Spinal cord (tissue), 4 donors: ENCODE data around the gene HMGB2. TPM values are rescaled to one million over a fixed set of nuclear protein-coding genes. Genes with fewer than 3 reads are reported as not detected.

Experiments
- polyA plus RNA-seq, 2 donors: library from polyadenylated mRNA; unstranded; fragments of 120-200 nt; gene quantifications; one replicate each; pipeline ENCODE4 v1.2.1, GENCODE V29; 2013; ENCODE audit not compliant: insufficient read length in 2 of 2
- total RNA-seq, 2 donors: library from RNA; depleted of rRNA in 1 of 2; stranded (reverse); fragments of 120-200 nt in 1 of 2; fragments of >200 nt in 1 of 2; gene quantifications; one replicate each; pipeline versions ENCODE4 v1.2.3 to v1.2.4, GENCODE V29; 2013 to 2014

Gene HMGB2
- total and polyA plus RNA-seq, 4 donors, result 52.3 to 132 (median 113) TPM

Other genes with a start within 250 kb of the HMGB2 start
- 10 to 100 TPM; 21.6 to 39.3 TPM for gene GALNT7, start 165.5 kb downstream of the HMGB2 start, total RNA-seq
- gene GALNT7, start 165.5 kb downstream of the HMGB2 start, polyA plus RNA-seq, result 10 to 100 TPM; 21.4 to 24.8 TPM
- 10 to 100 TPM; 19.2 to 29.0 TPM for gene SAP30, start 36.6 kb upstream of the HMGB2 start, total RNA-seq
- gene SAP30, start 36.6 kb upstream of the HMGB2 start, polyA plus RNA-seq, result 10 to 100 TPM; 25.9 to 28.7 TPM
- gene SCRG1, start 64.8 kb upstream of the HMGB2 start, total RNA-seq, result 10 to 100 TPM; 19.5 to 25.5 TPM
- 10 to 100 TPM; 90.0 to 98.4 TPM for gene SCRG1, start 64.8 kb upstream of the HMGB2 start, polyA plus RNA-seq
- under 1 TPM in 1 of 2 donors, not detected in 1; 0.20 TPM for gene HAND2, start 195.9 kb upstream of the HMGB2 start, total RNA-seq
- under 1 TPM in 1 of 2 donors, not detected in 1; 0.21 TPM for gene HAND2, start 195.9 kb upstream of the HMGB2 start, polyA plus RNA-seq